ENCODE results near the gene SIX5.

Gene SIX5

DNA sequence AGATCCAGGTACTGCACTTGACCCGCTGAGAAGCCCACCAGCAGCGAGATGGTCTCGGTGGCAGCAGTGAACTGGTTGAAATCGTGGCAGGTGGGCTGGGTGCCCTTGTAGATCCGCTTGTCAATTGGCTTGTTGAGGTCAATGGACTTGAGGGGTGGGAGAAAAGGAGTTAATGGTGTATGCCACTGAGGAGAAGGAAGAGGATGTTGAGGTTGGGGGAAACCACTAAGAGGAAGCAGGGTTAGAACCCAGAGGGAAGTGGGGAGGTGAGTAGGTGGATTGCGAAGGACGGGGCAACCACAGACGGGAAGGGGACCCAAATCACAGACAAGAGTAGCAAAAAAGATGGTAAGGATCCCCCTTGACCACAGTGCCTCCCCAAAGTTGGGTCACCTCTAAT lies 21.9 kb upstream of the SIX5 start:
- peaks cover 24% of the 10 kb centered on the region for H3K36me3 ChIP-seq (ENCODE audit: control insufficient read depth, insufficient read depth, low read length)
- H3K27me3 ChIP-seq (replicated peaks; ENCODE audit: control insufficient read depth, insufficient read depth, low read length): no peaks in the 10 kb centered on the region
- TF ChIP-seq, protein P1, sequence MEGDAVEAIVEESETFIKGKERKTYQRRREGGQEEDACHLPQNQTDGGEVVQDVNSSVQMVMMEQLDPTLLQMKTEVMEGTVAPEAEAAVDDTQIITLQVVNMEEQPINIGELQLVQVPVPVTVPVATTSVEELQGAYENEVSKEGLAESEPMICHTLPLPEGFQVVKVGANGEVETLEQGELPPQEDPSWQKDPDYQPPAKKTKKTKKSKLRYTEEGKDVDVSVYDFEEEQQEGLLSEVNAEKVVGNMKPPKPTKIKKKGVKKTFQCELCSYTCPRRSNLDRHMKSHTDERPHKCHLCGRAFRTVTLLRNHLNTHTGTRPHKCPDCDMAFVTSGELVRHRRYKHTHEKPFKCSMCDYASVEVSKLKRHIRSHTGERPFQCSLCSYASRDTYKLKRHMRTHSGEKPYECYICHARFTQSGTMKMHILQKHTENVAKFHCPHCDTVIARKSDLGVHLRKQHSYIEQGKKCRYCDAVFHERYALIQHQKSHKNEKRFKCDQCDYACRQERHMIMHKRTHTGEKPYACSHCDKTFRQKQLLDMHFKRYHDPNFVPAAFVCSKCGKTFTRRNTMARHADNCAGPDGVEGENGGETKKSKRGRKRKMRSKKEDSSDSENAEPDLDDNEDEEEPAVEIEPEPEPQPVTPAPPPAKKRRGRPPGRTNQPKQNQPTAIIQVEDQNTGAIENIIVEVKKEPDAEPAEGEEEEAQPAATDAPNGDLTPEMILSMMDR (IDR thresholded peaks at IDR 0.05; ENCODE audit: insufficient read depth, low read length, poor library complexity, severe bottlenecking): no peak
- H3K4me3 ChIP-seq (replicated peaks; ENCODE audit: low read depth, low read length): peak overlapping the region; percentile 87
- peak; percentile 28 for DNase-seq (ENCODE audit: extremely low read depth, insufficient read length)

DNA sequence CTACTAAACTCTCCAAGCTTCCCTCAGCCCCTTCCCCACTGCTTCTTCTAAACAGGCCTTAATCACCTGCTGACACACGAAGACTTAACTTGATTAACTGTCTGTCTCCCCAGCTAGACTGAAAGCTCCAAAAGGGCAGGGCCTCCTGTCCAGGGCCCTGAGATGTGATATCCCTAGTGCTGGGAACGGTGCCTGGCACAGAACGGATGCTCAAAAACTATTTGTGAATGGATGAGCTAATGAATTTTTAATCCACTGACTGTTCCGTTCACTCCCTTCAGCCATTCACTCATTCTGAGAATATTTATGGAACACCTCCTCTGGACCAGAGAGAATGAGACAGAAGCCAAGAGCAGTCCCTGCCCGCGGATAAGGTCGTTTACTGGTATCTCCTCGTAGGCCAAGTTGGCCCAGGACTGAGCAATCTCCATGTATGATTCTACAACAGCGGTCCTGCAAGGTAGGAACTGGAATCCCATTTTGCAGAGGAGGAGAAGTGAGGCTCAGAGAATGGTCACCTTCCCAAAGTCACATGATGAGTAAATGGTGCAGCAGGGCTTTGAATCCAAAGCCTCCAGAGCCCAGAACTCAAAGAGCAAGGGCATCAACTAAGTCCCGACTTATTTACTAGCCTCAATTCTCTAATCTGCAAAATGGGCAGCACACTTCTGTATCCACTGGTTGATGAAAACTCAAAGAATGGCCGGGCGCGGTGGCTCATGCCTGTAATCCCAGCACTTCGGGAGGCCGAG lies 20.2 kb upstream of the SIX5 start:
- Histone ChIP-seq H3K36me3 (ENCODE audit: control insufficient read depth, insufficient read depth, low read length) (peaks cover 29% of the 10 kb centered on the region), H3K27me3 (replicated peaks; ENCODE audit: control insufficient read depth, insufficient read depth, low read length) (no peaks in the 10 kb centered on the region)
- DNase-seq (ENCODE audit: extremely low read depth, insufficient read length): no peak

DNA sequence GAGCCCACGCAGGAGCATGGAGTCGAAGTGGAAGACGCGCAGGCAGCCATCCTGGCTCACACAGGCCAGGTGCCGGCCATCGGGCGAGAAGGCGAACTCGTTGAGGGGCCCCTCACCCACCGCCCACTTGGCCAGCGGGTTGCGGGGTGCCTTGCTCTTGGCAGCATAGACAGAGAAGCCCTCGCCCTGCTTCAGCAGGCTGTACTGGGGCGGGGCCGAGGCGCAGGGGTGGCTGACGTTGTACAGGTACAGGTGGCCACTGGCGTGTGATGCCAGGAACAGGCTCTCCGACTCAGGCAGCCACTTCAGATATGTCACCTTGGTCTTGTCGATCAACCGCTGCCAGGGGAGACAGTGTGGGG lies 17.5 kb upstream of the SIX5 start:
- TF ChIP-seq, protein P1 (IDR thresholded peaks at IDR 0.05; ENCODE audit: insufficient read depth, low read length, poor library complexity, severe bottlenecking): no peak
- Histone ChIP-seq H3K36me3 (ENCODE audit: control insufficient read depth, insufficient read depth, low read length) (peaks cover 32% of the 10 kb centered on the region), H3K27me3 (replicated peaks; ENCODE audit: control insufficient read depth, insufficient read depth, low read length) (no peaks in the 10 kb centered on the region), H3K4me3 (replicated peaks; ENCODE audit: low read depth, low read length) (no peak overlapping the region)
- no peak for DNase-seq (ENCODE audit: extremely low read depth, insufficient read length)

More for the DNA sequence above, 20.2 kb upstream of the SIX5 start:
- TF ChIP-seq, protein P1 (IDR thresholded peaks at IDR 0.05; ENCODE audit: insufficient read depth, low read length, poor library complexity, severe bottlenecking): no peak
- no peak overlapping the region for H3K4me3 ChIP-seq (replicated peaks; ENCODE audit: low read depth, low read length)

DNA sequence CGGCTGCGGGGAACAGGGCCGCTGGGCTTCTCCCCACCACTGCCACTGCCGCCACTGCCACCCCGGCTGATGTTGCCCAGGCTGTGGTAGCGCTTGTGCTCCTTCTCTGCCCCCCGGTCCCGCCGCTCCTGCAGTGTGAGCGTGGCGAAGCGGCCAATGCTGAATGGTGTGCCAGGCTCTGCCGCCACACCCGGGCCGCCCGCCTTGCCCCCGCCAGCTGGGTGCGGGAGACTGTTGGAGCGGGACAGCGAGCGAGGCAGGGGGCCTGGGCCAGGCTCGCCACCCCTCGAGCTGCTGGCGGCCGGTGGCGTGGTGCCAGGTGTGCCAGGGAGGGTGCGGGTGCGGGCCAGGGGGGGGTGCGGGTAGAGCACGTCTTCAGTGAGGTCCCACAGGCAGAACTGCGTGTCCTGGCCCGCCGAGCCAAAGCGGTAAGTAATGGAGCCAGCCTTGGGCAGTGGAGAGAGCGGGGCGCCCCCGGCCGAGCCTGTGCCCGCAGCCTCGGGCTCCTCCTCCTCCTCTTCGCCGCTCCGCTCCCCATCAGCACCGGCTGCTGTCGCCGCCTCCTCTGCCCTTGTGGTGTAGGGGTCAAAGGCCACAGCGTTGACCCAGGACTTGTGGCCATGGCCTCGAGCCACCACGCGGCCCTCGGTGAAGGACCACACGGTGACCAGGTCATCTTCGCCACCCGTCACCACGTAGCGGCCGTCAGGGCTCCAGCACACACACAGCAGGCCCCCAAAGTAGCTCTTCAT lies 16.9 kb upstream of the SIX5 start:
- TF ChIP-seq, protein P1 (IDR thresholded peaks at IDR 0.05; ENCODE audit: insufficient read depth, low read length, poor library complexity, severe bottlenecking): no peak
- Histone ChIP-seq H3K4me3 (replicated peaks; ENCODE audit: low read depth, low read length) (no peak overlapping the region), H3K36me3 (ENCODE audit: control insufficient read depth, insufficient read depth, low read length) (peaks cover 32% of the 10 kb centered on the region), H3K27me3 (replicated peaks; ENCODE audit: control insufficient read depth, insufficient read depth, low read length) (no peaks in the 10 kb centered on the region)
- DNase-seq (ENCODE audit: extremely low read depth, insufficient read length): no peak

DNA sequence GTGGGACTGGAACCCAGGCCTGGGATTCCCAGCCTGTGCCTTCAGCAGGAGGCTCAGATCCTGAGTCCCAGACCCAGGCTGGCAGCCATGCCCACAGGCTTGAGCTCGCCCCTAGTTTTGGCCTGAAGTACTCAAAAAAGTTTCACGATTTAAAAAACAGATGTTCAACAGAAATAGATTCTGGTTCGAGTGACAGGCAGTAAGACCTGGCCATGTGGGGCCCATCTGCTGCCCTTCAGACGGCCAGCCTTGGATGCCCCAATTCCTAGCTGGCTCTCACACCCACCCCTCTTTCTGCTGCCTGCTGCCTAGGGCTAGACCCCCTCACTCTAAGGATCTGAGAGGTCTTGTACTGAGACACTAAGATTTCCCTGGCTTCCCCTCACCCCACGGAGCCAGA lies 16.0 kb upstream of the SIX5 start:
- H3K27me3 ChIP-seq (replicated peaks; ENCODE audit: control insufficient read depth, insufficient read depth, low read length): no peaks in the 10 kb centered on the region
- H3K36me3 ChIP-seq (ENCODE audit: control insufficient read depth, insufficient read depth, low read length): peaks cover 28% of the 10 kb centered on the region
- DNase-seq (ENCODE audit: extremely low read depth, insufficient read length): no peak
- H3K4me3 ChIP-seq (replicated peaks; ENCODE audit: low read depth, low read length): no peak overlapping the region
- TF ChIP-seq, protein P1 (IDR thresholded peaks at IDR 0.05; ENCODE audit: insufficient read depth, low read length, poor library complexity, severe bottlenecking): no peak

Data from GM06990 (cell line).